HG03520 (cell line): Measurements from ENCODE around the gene PGAP2.

Source experiments
- ATAC-seq: cut with Tn5 transposase; IDR thresholded peaks from one replicate; pipeline ENCODE4 v1.9.1; 2021; ENCODE audit warnings: mild to moderate bottlenecking, moderate library complexity; ENCODE audit not compliant: unreplicated experiment

Gene PGAP2

DNA sequence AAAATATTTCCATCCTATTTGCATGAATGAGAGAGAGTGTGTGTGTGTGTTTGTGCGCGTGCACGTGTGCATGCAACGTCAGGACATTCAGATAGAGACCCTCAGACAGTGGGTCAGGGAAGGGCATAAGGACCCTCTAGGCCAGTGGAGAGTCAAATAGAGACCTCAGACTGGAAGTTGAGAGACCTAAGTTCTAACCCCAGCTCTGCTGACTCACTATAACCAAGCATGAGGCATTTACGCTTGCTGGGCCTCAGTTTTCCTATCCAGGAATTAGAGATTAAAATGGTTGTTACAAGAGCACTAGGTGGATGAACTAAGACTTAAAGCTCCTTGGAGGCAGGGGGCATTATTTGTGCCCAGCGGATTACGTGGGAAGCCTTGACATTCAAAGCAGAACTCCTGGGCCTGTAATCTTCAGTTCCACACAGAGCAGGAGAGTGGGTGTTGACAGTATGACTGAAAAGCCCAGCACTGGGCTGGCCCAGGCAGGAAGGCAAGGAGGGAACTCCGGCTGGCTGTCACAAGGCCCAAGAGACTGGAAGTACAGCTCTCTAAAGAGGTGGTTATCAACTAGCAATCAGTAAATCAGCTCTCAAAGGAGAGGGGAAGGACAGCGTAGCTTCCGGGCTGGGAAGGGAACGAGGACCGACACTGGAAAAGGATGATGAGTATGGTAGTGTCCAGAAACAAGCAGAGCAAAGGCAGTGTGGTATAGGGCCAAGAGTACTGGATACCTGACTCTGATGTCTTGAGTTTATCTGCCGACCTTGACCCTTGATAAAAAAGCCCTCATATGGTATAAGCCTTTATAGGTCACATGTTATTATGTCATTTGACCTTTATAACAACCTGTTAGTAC, 23.2 kb downstream of the PGAP2 start:
- no peak for ATAC-seq

- ATAC-seq = no peak
Measured at GRCh38 chr11:3832816-3833215, 24.5 kb downstream of the PGAP2 start.

DNA sequence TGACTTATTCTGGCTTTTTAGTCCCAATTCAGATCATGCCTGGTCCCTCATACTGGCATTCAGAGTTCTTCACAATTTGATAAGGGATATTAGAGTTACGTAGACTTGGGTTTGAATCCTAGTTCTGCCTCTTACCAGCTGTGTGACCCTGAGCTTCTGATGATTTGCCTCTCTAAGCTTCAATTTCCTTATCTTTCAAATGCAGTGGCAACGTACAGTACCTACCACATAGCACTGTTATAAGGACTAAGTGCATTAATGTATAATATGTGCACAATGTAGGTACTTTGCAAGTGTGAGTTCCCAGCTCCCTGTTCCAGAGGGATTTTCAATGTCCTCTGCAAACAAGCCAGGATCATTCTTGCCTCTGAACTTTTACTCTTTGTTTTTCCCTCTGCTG, 25.1 kb downstream of the PGAP2 start:
- no peak for ATAC-seq

GRCh38 chr11:3834349-3834663, 25.9 kb downstream of the PGAP2 start:
- ATAC-seq = no peak

DNA sequence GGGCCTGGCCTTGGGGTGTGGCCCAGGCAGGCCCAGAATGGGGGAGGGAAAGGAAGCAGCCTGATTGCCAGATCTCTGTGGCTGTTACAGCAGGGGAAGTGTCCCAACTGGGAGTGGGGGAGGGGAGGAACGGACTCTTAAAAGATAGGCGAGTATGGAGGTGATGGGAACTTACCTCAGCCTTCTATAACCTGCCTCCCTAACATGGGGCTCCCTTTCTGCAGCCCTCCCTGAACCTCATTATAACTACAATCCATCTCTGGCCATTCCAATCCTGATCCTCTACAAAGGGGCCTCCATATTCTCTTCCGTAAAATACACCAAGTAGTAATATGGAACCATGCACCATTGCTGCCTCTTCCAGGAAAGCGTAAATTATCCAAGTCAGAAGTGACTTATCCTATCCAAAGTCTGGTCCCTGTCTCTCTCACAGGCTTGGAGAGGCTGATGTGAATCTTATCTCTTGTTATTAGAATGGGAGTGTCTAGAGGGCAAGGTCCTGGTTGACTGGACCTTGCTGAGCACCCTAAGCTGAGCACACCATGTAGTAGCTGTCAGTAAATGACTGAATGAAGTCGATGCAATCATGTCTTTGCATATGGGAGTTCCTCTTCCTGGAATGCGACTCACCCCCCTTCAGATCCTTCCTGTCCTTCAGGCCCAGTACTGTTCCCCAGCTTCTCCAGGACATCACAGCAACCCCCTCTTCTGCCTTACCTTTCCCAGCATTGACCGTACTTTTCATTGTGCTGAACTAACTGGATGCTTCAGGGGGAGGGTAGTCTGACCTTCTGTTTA, 26.5 kb downstream of the PGAP2 start:
- ATAC-seq = no peak

- ATAC-seq = no peak
Measured at GRCh38 chr11:3835751-3836150, 27.4 kb downstream of the PGAP2 start.

- ATAC-seq = no peak
Measured at GRCh38 chr11:3836903-3837302, 28.5 kb downstream of the PGAP2 start.

- ATAC-seq = no peak
Measured at GRCh38 chr11:3837793-3838192, 29.4 kb downstream of the PGAP2 start.

GRCh38 chr11:3838504-3838903, 30.1 kb downstream of the PGAP2 start:
- no peak for ATAC-seq

GRCh38 chr11:3840004-3840869, 31.9 kb downstream of the PGAP2 start:
- ATAC-seq = no peak

DNA sequence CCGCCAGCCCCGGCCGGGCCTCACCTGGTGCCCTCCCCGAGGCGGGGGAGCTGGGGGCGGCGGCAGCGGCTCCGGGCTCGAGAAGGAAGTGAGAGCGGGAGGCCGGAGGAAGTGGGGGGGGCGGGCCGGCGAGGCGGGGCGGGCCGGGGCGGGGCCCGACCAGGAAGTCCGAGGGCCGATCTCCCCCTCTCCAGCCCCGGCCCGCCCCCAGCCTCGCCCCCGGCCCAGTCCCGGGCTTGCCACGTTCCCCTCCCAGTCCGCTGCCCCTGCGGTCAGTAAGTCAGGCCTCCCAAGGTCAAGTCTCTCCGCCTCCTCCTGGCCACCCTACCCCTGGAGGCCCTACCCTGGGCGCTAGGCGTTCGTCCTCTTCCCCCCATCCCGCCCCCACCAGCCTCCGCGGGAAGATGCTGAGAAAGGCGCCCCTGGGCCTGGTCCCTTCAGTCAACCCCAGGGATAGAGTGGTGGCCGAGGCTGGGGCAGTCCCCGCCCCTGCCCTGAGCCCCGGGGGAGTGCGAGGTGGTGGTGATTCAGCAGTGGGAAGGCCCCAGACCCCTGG, 32.6 kb downstream of the PGAP2 start, which contains the start of gene RHOG:
Gene RHOG, minus strand, starts transcription at position 90 of the 556 bp plus-strand sequence. CDS start 12,821 bp downstream, outside the sequence.
- ATAC-seq = peak; percentile 36

- peak; percentile 45 for ATAC-seq
Measured at GRCh38 chr11:3841426-3842350, 33.3 kb downstream of the PGAP2 start.

- ATAC-seq = no peak
Measured at GRCh38 chr11:3843326-3843725, 35.0 kb downstream of the PGAP2 start.

- ATAC-seq = no peak
Measured at GRCh38 chr11:3845246-3845645, 36.9 kb downstream of the PGAP2 start.

DNA sequence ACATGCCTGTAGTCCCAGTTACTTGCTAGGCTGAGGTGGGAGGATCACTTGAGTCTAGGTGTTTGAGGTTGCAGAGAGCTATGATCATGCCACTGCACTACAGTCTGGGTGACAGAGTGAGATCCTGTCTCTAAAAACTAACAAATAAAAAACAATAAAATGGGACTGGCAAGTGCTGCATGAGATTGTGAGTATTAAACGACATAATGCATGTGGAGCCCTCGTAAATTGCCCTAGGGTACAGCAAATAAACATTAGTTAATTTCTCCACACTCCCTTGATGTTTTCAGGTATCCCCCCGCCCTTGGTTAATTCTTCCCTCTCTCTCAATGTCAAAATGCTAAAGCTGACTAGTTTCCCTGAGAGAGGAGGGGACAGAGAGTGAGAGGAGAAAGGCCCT, 37.3 kb downstream of the PGAP2 start:
- ATAC-seq = no peak

- no peak for ATAC-seq
Measured at GRCh38 chr11:3849297-3849874, 41.0 kb downstream of the PGAP2 start.

DNA sequence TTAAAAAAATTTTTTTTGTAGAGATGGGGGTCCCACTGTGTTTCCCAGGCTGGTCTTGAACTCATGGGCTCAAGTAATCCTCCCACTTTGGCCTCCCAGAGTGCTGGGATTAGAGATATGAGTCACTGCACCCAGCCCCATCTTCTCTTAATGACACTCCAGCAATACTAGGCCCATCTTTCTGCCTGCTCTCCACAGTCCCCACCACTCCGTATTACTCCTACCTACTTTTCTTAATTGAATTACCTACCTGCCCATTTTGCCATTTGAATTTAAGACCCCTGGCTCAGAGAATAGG, 45.1 kb downstream of the PGAP2 start:
- no peak for ATAC-seq

GRCh38 chr11:3853899-3854659, 45.7 kb downstream of the PGAP2 start:
- peak; percentile 19 for ATAC-seq

DNA sequence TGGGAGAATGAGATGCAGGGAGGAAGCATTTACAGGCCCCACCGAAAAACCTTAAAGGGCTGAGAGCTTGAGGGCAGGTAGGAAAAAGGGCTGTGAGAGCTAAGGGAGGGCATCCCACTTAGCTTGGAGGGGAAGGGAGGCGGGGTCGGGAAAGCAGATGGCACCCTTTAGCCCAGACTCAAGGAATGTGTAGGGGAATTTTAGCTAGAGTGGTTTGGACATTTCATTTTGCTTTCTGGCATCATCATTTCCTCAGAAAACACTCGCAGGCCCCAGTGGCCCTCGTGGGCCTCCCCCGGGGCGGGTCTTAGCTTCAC, 46.3 kb downstream of the PGAP2 start:
- ATAC-seq = no peak
